Trophoblast cell (in vitro differentiated cells and primary cell): ENCODE measurements around the gene ZYX.

ENCODE experiments used
- DNase-seq, 2 donors: peaks; one replicate each; pipeline ENCODE4 v3.0.0-alpha.2; 2016
- H2AFZ ChIP-seq: 2 replicates; pipeline ENCODE4 v1.6.1; 2013; ENCODE audit warnings: low read length, moderate library complexity, mild to moderate bottlenecking; ENCODE audit not compliant: insufficient read depth, poor library complexity
- H2AK5ac ChIP-seq: 2 replicates; pipeline ENCODE4 v1.6.1; 2013; ENCODE audit warnings: mild to moderate bottlenecking, low read length
- H2BK120ac ChIP-seq: 2 replicates; pipeline ENCODE4 v1.6.1; 2013; ENCODE audit warnings: low read length, mild to moderate bottlenecking, moderate library complexity; ENCODE audit not compliant: insufficient read depth, poor library complexity
- H2BK12ac ChIP-seq: 2 replicates; pipeline ENCODE4 v1.6.1; 2013; ENCODE audit warnings: mild to moderate bottlenecking, low read length, moderate library complexity
- H2BK5ac ChIP-seq: 2 replicates; pipeline ENCODE4 v1.6.1; 2013; ENCODE audit warnings: low read length, low read depth, moderate library complexity, mild to moderate bottlenecking; ENCODE audit not compliant: poor library complexity
- H3K14ac ChIP-seq: 2 replicates; pipeline ENCODE4 v1.6.1; 2013; ENCODE audit warnings: mild to moderate bottlenecking, low read length
- H3K18ac ChIP-seq: 2 replicates; pipeline ENCODE4 v1.6.1; 2013; ENCODE audit warnings: mild to moderate bottlenecking, low read length
- H3K23ac ChIP-seq: 2 replicates; pipeline ENCODE4 v1.6.1; 2013; ENCODE audit warnings: low read length
- H3K27ac ChIP-seq: 2 replicates; pipeline ENCODE4 v1.5.1; 2013; ENCODE audit warnings: low read depth, mild to moderate bottlenecking, inconsistent platforms, low read length, moderate library complexity
- H3K27me3 ChIP-seq: 2 replicates; pipeline ENCODE4 v1.6.1; 2013; ENCODE audit warnings: inconsistent platforms, mild to moderate bottlenecking, low read length, moderate library complexity; ENCODE audit not compliant: insufficient read depth
- H3K36me3 ChIP-seq, 2 experiments: 1 replicate in 1 of 2; 2 replicates in 1 of 2; pipeline ENCODE4 v1.6.1; 2013; ENCODE audit warnings: low read length in 2 of 2, mild to moderate bottlenecking in 2 of 2, moderate library complexity in 1 of 2; ENCODE audit not compliant: insufficient read depth in 2 of 2, control insufficient read depth in 1 of 2
- H3K4ac ChIP-seq: 2 replicates; pipeline ENCODE4 v1.6.1; 2013; ENCODE audit warnings: low read depth, mild to moderate bottlenecking, low read length, moderate library complexity
- H3K4me1 ChIP-seq, 2 experiments: 1 replicate in 1 of 2; 2 replicates in 1 of 2; pipeline ENCODE4 v1.6.1; 2013; ENCODE audit warnings: low read length in 2 of 2, mild to moderate bottlenecking in 2 of 2, moderate library complexity in 1 of 2; ENCODE audit not compliant: insufficient read depth in 2 of 2, control insufficient read depth in 1 of 2
- H3K4me2 ChIP-seq: 2 replicates; pipeline ENCODE4 v1.6.1; 2013; ENCODE audit warnings: inconsistent platforms, mild to moderate bottlenecking, low read length, moderate library complexity
- H3K4me3 ChIP-seq: 2 replicates; pipeline ENCODE4 v1.5.1; 2013; ENCODE audit warnings: mild to moderate bottlenecking, low read depth, low read length, inconsistent platforms
- H3K79me1 ChIP-seq: one replicate; pipeline ENCODE4 v1.6.1; 2013; ENCODE audit warnings: low read length
- H3K79me2 ChIP-seq: 2 replicates; pipeline ENCODE4 v1.6.1; 2013; ENCODE audit warnings: low read length, mild to moderate bottlenecking; ENCODE audit not compliant: control insufficient read depth, insufficient read depth, poor library complexity
- H3K9ac ChIP-seq: 2 replicates; pipeline ENCODE4 v1.6.1; 2013; ENCODE audit warnings: mild to moderate bottlenecking, low read length
- H3K9me3 ChIP-seq: 2 replicates; pipeline ENCODE4 v1.6.1; 2013; ENCODE audit warnings: low read depth, mild to moderate bottlenecking, control low read depth, inconsistent platforms, low read length; ENCODE audit not compliant: insufficient read depth
- H4K12ac ChIP-seq: 2 replicates; pipeline ENCODE4 v1.6.1; 2013; ENCODE audit warnings: low read depth, mild to moderate bottlenecking, low read length, moderate library complexity
- H4K8ac ChIP-seq: 2 replicates; pipeline ENCODE4 v1.6.1; 2013; ENCODE audit warnings: low read depth, mild to moderate bottlenecking, low read length, moderate library complexity
- H4K91ac ChIP-seq: one replicate; pipeline ENCODE4 v1.6.1; 2013; ENCODE audit warnings: low read depth, mild to moderate bottlenecking, low read length, moderate library complexity
- WGBS: extraction: QIAGEN DNeasy Blood & Tissue Kit; methylation state at CpG from one replicate; pipeline ENCODE4 v1.1.7; 2013; ENCODE audit warnings: missing lambda C conversion rate; ENCODE audit not compliant: insufficient read length, insufficient coverage; ENCODE audit errors: extremely low coverage; 5-methylcytosine and 5-hydroxymethylcytosine counted together

The ZYX gene

DNA sequence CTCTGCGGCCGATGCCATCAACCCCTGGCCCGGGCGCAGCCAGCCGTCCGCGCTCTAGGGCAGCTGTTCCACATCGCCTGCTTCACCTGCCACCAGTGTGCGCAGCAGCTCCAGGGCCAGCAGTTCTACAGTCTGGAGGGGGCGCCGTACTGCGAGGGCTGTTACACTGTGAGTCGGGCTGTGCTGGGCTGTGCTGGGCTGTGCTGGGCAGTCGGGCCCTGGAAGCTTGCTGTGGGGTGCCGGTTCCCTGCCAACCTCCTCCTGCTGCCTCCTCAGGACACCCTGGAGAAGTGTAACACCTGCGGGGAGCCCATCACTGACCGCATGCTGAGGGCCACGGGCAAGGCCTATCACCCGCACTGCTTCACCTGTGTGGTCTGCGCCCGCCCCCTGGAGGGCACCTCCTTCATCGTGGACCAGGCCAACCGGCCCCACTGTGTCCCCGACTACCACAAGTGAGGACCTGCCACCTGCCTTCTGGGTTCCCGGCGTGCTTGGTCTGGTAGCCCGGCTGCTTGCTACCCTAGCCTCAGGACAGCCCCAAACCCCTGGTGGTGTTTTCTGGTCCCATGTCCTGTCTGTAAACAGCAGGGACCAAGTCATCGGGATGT is 7.5 kb downstream of the ZYX start:
- Histone ChIP-seq H2AFZ (no peak overlapping the region), H3K23ac (no peak overlapping the region), H4K8ac (no peak overlapping the region), H3K4me1 (peaks cover 15 to 32% of the 10 kb centered on the region in 2 experiments), H2AK5ac (no peak overlapping the region), H3K18ac (no peak overlapping the region), H3K9ac (no peak overlapping the region), H3K27me3 (no peaks in the 10 kb centered on the region), H4K12ac (no peak overlapping the region), H3K79me1 (peaks cover under 1% of the 10 kb centered on the region), H3K27ac (no peak overlapping the region), H3K4me2 (no peak overlapping the region), H3K14ac (no peak overlapping the region), H3K79me2 (peaks cover 13% of the 10 kb centered on the region), H4K91ac (no peak overlapping the region), H3K4ac (no peak overlapping the region), H2BK120ac (no peak overlapping the region), H3K4me3 (no peak overlapping the region), H3K9me3 (peaks cover 3% of the 10 kb centered on the region), H2BK5ac (no peak overlapping the region), H3K36me3 (peaks cover 80 to 88% of the 10 kb centered on the region in 2 experiments), H2BK12ac (no peak overlapping the region)
- WGBS: no CpG with 5 or more reads among the region's 28 CpGs
- no peak for DNase-seq

DNA sequence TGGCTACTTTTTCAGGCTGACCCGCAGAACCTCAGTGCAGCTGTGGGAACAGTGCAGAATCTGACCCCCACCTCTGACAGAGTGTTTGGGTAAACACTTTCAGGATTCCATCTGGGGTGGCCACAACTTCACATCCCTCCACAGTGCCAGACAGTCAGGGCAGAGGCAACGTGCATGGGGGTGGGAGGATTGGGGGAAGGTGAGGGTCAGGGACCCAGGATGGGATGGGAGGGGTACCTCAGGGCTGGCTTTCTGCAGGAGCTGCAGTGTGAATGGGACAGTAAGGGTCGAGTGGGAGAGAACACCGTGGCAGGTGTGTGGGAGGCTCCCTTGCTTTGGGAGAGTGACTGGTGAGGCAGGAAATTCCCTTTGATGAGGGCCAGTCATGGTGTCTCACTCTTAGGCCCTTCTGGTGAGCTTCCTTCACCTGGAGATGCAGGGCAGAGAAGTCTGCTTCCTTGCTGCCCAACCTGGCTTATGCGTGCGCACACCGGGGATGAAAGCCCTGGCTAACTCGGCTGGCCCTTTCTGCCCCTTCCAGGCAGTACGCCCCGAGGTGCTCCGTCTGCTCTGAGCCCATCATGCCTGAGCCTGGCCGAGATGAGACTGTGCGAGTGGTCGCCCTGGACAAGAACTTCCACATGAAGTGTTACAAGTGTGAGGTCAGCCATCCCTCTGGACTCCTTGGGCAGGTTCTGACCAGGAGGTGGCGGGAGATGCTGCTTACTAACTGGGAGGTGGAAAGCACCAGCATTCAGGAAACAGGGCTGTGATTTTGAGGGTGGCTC is 8.4 kb downstream of the ZYX start:
- H2AK5ac ChIP-seq: no peak overlapping the region
- peaks cover 8% of the 10 kb centered on the region for H3K79me2 ChIP-seq
- H3K14ac ChIP-seq: no peak overlapping the region
- no peaks in the 10 kb centered on the region for H3K79me1 ChIP-seq
- no peak overlapping the region for H2BK5ac ChIP-seq
- H2BK120ac ChIP-seq: no peak overlapping the region
- H3K36me3 ChIP-seq: peaks cover 80 to 86% of the 10 kb centered on the region in 2 experiments
- no peak overlapping the region for H4K12ac ChIP-seq
- peaks cover 3% of the 10 kb centered on the region for H3K9me3 ChIP-seq
- H3K27me3 ChIP-seq: no peaks in the 10 kb centered on the region
- H4K91ac ChIP-seq: no peak overlapping the region
- DNase-seq: no peak
- WGBS: no CpG with 5 or more reads among the region's 15 CpGs
- no peak overlapping the region for H3K4me3 ChIP-seq
- H3K27ac ChIP-seq: no peak overlapping the region
- H3K4me2 ChIP-seq: no peak overlapping the region
- H2AFZ ChIP-seq: no peak overlapping the region
- H3K9ac ChIP-seq: no peak overlapping the region
- H4K8ac ChIP-seq: no peak overlapping the region
- H3K4me1 ChIP-seq: peaks cover 7 to 24% of the 10 kb centered on the region in 2 experiments
- H2BK12ac ChIP-seq: no peak overlapping the region
- no peak overlapping the region for H3K4ac ChIP-seq
- no peak overlapping the region for H3K23ac ChIP-seq
- no peak overlapping the region for H3K18ac ChIP-seq

DNA sequence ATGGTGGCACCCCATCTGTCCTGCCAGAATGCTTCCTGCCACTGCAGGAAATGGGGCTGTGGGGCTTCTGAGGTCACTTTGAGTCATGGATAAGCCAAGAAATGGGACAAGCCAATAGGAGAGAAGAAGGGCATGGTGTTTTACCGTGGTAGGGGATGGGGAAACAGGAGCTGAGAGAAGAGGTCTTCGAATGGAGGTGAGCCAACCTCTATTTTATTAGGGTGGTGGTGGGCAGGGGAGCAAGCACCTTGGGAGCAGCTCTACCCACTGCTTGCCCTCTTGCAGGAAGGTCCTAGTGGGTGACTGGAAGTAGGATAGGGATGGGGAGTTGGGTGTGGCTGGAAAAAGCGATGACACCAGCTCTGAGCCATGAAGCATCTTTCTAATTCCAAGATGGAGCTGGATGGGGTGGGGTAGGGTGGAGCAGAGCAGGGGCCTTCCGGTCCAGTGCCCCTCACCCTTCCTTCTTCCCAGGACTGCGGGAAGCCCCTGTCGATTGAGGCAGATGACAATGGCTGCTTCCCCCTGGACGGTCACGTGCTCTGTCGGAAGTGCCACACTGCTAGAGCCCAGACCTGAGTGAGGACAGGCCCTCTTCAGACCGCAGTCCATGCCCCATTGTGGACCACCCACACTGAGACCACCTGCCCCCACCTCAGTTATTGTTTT is 9.1 kb downstream of the ZYX start:
- no peak overlapping the region for H4K91ac ChIP-seq
- no peak overlapping the region for H2AK5ac ChIP-seq
- H2BK5ac ChIP-seq: no peak overlapping the region
- no peak overlapping the region for H3K27ac ChIP-seq
- no peak overlapping the region for H4K8ac ChIP-seq
- H3K4me2 ChIP-seq: no peak overlapping the region
- DNase-seq: no peak
- no peak overlapping the region for H3K4me3 ChIP-seq
- no peak overlapping the region for H3K4ac ChIP-seq
- no peak overlapping the region for H3K23ac ChIP-seq
- peaks cover 2 to 17% of the 10 kb centered on the region in 2 experiments for H3K4me1 ChIP-seq
- no peak overlapping the region for H3K9ac ChIP-seq
- WGBS: no CpG with 5 or more reads among the region's 10 CpGs
- H2BK120ac ChIP-seq: no peak overlapping the region
- no peaks in the 10 kb centered on the region for H3K27me3 ChIP-seq
- peaks cover 3% of the 10 kb centered on the region for H3K9me3 ChIP-seq
- H3K18ac ChIP-seq: no peak overlapping the region
- H3K79me1 ChIP-seq: no peaks in the 10 kb centered on the region
- no peak overlapping the region for H4K12ac ChIP-seq
- H3K14ac ChIP-seq: no peak overlapping the region
- H2BK12ac ChIP-seq: no peak overlapping the region
- H2AFZ ChIP-seq: no peak overlapping the region
- H3K79me2 ChIP-seq: peaks cover 2% of the 10 kb centered on the region
- H3K36me3 ChIP-seq: peaks cover 82 to 87% of the 10 kb centered on the region in 2 experiments

DNA sequence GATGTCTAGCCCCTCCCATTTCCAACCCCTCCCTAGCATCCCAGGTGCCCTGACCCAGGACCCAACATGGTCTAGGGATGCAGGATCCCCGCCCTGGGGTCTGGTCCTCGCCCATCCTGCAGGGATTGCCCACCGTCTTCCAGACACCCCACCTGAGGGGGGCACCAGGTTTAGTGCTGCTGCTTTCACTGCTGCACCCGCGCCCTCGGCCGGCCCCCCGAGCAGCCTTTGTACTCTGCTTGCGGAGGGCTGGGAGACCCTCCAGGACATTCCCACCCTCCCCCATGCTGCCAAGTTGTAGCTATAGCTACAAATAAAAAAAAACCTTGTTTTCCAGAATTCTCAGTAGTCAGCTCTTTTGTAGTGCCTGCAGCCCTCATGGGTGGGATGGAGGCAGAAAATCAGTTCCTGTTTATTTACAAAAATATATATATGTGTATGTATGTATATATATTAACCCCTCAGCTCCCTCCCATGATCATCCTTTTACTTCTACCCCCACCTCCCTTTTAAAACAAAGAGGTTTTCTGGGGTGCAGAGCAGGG is 9.7 kb downstream of the ZYX start:
- Histone ChIP-seq H2AFZ (no peak overlapping the region), H3K4ac (no peak overlapping the region), H3K23ac (no peak overlapping the region), H2BK5ac (no peak overlapping the region), H3K9me3 (peaks cover 5% of the 10 kb centered on the region), H3K14ac (no peak overlapping the region), H3K79me1 (no peaks in the 10 kb centered on the region), H2BK12ac (no peak overlapping the region), H4K91ac (no peak overlapping the region), H4K12ac (no peak overlapping the region), H4K8ac (no peak overlapping the region), H2AK5ac (no peak overlapping the region), H3K27ac (no peak overlapping the region), H3K18ac (no peak overlapping the region), H3K27me3 (no peaks in the 10 kb centered on the region), H3K79me2 (peaks cover 2% of the 10 kb centered on the region), H3K9ac (no peak overlapping the region), H2BK120ac (no peak overlapping the region), H3K4me2 (no peak overlapping the region), H3K4me1 (peaks cover 2 to 14% of the 10 kb centered on the region in 2 experiments), H3K36me3 (peaks cover 87 to 89% of the 10 kb centered on the region in 2 experiments), H3K4me3 (no peak overlapping the region)
- no peak for DNase-seq
- WGBS: no CpG with 5 or more reads among the region's 9 CpGs
